Kidney epithelial cell (primary cell): ENCODE measurements around the gene CA10. TPM values are rescaled to one million over a fixed set of nuclear protein-coding genes. Genes with fewer than 3 reads are reported as not detected.

ENCODE experiments used
- DNase-seq: peaks from one replicate; pipeline ENCODE4 v3.0.0-alpha.2; 2010; ENCODE audit warnings: low read depth
- H3K27me3 ChIP-seq: 2 replicates; pipeline ENCODE4 v1.6.0; 2011; ENCODE audit warnings: low read length; ENCODE audit not compliant: control insufficient read depth, insufficient read depth
- H3K36me3 ChIP-seq: 2 replicates; pipeline ENCODE4 v1.5.1; 2011; ENCODE audit warnings: low read length; ENCODE audit not compliant: control insufficient read depth, insufficient read depth
- H3K4me3 ChIP-seq: 2 replicates; pipeline ENCODE4 v1.5.1; 2011; ENCODE audit warnings: low read depth, mild to moderate bottlenecking, control low read depth, low read length
- CTCF ChIP-seq: IDR thresholded peaks from 2 replicates; pipeline ENCODE4 v1.5.1; 2011; ENCODE audit warnings: mild to moderate bottlenecking, moderate library complexity, low read length, control low read depth, inconsistent platforms; ENCODE audit not compliant: insufficient read depth, poor library complexity, severe bottlenecking
- total RNA-seq: library from RNA; depleted of rRNA; stranded (reverse); fragments of >200 nt; gene quantifications from 2 replicates; pipeline ENCODE4 v1.2.3, GENCODE V29; 2015

Gene CA10
- total RNA-seq, 1 donor from 2014 or later = 0.13 TPM

GRCh38 chr17:51769231-51769630 lies 389.3 kb downstream of the CA10 start:
- DNase-seq = no peak
- H3K4me3 ChIP-seq = no peak overlapping the region
- no peak for TF ChIP-seq CTCF
- no peaks in the 10 kb centered on the region for H3K36me3 ChIP-seq
- H3K27me3 ChIP-seq = no peaks in the 10 kb centered on the region

GRCh38 chr17:51768706-51769105 lies 389.8 kb downstream of the CA10 start:
- no peaks in the 10 kb centered on the region for H3K36me3 ChIP-seq
- no peak for TF ChIP-seq CTCF
- DNase-seq = no peak
- H3K4me3 ChIP-seq = no peak overlapping the region
- H3K27me3 ChIP-seq = no peaks in the 10 kb centered on the region

GRCh38 chr17:51767287-51767686 lies 391.2 kb downstream of the CA10 start:
- no peaks in the 10 kb centered on the region for H3K27me3 ChIP-seq
- no peak for TF ChIP-seq CTCF
- no peak for DNase-seq
- no peak overlapping the region for H3K4me3 ChIP-seq
- no peaks in the 10 kb centered on the region for H3K36me3 ChIP-seq

- H3K36me3 ChIP-seq = no peaks in the 10 kb centered on the region
- H3K4me3 ChIP-seq = no peak overlapping the region
- no peak for TF ChIP-seq CTCF
- H3K27me3 ChIP-seq = no peaks in the 10 kb centered on the region
- no peak for DNase-seq
These were observed 393.0 kb downstream of the CA10 start for GRCh38 chr17:51765282-51766135.

GRCh38 chr17:51764387-51764971 lies 394.0 kb downstream of the CA10 start:
- Histone ChIP-seq H3K36me3 (no peaks in the 10 kb centered on the region), H3K4me3 (no peak overlapping the region), H3K27me3 (no peaks in the 10 kb centered on the region)
- TF ChIP-seq CTCF = peak; percentile 81
- DNase-seq = peak; percentile 16
